Upper lobe of right lung (tissue), 1 donor: ENCODE measurements around the gene PDYN. TPM values are rescaled to one million over a fixed set of nuclear protein-coding genes. Genes with fewer than 3 reads are reported as not detected.
A peak's percentile ranks its signal among the peaks of the same experiment; 100 is the strongest.

ENCODE experiments used
- ATAC-seq: fragments of 200-7000 bp; cut with Tn5 transposase; one replicate; pipeline ENCODE4 v1.9.1; 2020; ENCODE audit warnings: mild to moderate bottlenecking, moderate library complexity
- DNase-seq: peaks from one replicate; pipeline ENCODE4 v3.0.0-alpha.2; 2020
- H3K27ac ChIP-seq: fragments of 200-600 bp; one replicate; pipeline ENCODE4 v1.8.0; 2022
- H3K27me3 ChIP-seq: fragments of 200-600 bp; one replicate; pipeline ENCODE4 v1.8.0; 2022; ENCODE audit warnings: mild to moderate bottlenecking
- H3K36me3 ChIP-seq: fragments of 200-600 bp; one replicate; pipeline ENCODE4 v1.8.0; 2022
- H3K4me1 ChIP-seq: fragments of 200-600 bp; one replicate; pipeline ENCODE4 v1.8.0; 2022
- H3K4me3 ChIP-seq: fragments of 200-600 bp; one replicate; pipeline ENCODE4 v1.8.0; 2022; ENCODE audit warnings: mild to moderate bottlenecking
- H3K9me3 ChIP-seq: fragments of 200-600 bp; one replicate; pipeline ENCODE4 v1.8.0; 2022
- intact Hi-C: fragments of 100-400 bp; cut with DNase I; formaldehyde crosslinking; loops from one replicate; pipeline ENCODE4 v1.11.0; 2022
- total RNA-seq: library from RNA; stranded (reverse); fragmentation: NEBNext Ultra II Directional; extraction: Animal tissue kit (Norgen Biotek cat#: 25700); gene quantifications from one replicate; pipeline ENCODE4 v1.2.1, GENCODE V29; 2021
- TF ChIP-seq, protein P1 (sequence below): fragments of 200-600 bp; IDR thresholded peaks from one replicate; pipeline ENCODE4 v1.8.0; 2022; ENCODE audit warnings: antibody characterized with exemption
- donor health status: DM: no; HTN: yes; CAD: no; lungs with severe emphysema.

PDYN gene
- total RNA-seq, 1 donor from 2014 or later = not detected

DNA sequence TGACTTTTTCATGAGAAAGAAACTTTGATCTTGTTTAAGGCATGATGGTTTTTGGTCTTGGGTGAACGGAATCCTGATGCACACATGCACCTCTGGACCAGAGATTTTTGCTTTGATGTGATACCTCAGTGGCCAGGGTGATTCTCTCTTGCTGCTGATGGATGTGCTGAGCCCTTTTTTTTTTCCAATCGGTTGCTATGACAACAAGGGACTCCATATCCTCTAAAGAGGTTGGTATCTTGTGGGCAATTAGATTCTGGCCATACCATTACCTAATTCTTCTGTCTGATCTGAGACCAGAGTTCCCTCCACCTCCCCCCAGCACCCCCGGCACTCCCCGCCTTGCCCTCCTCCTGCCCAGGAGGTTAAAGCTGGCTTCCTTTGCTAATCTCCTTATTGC is 24.9 kb downstream of the PDYN start:
- H3K27ac ChIP-seq = no peak overlapping the region
- DNase-seq (no peak), ATAC-seq (no peak)
- no peaks in the 10 kb centered on the region for H3K9me3 ChIP-seq
- no peak overlapping the region for H3K4me3 ChIP-seq
- TF ChIP-seq, protein P1, sequence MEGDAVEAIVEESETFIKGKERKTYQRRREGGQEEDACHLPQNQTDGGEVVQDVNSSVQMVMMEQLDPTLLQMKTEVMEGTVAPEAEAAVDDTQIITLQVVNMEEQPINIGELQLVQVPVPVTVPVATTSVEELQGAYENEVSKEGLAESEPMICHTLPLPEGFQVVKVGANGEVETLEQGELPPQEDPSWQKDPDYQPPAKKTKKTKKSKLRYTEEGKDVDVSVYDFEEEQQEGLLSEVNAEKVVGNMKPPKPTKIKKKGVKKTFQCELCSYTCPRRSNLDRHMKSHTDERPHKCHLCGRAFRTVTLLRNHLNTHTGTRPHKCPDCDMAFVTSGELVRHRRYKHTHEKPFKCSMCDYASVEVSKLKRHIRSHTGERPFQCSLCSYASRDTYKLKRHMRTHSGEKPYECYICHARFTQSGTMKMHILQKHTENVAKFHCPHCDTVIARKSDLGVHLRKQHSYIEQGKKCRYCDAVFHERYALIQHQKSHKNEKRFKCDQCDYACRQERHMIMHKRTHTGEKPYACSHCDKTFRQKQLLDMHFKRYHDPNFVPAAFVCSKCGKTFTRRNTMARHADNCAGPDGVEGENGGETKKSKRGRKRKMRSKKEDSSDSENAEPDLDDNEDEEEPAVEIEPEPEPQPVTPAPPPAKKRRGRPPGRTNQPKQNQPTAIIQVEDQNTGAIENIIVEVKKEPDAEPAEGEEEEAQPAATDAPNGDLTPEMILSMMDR = no peak
- H3K4me1 ChIP-seq = peaks cover 11% of the 10 kb centered on the region
- peaks cover 28% of the 10 kb centered on the region for H3K27me3 ChIP-seq
- no peaks in the 10 kb centered on the region for H3K36me3 ChIP-seq
- intact Hi-C loops = loop anchor here (10.0 kb wide), 1 partner anchor 206 kb away; no protein-coding TSS in a partner anchor

DNA sequence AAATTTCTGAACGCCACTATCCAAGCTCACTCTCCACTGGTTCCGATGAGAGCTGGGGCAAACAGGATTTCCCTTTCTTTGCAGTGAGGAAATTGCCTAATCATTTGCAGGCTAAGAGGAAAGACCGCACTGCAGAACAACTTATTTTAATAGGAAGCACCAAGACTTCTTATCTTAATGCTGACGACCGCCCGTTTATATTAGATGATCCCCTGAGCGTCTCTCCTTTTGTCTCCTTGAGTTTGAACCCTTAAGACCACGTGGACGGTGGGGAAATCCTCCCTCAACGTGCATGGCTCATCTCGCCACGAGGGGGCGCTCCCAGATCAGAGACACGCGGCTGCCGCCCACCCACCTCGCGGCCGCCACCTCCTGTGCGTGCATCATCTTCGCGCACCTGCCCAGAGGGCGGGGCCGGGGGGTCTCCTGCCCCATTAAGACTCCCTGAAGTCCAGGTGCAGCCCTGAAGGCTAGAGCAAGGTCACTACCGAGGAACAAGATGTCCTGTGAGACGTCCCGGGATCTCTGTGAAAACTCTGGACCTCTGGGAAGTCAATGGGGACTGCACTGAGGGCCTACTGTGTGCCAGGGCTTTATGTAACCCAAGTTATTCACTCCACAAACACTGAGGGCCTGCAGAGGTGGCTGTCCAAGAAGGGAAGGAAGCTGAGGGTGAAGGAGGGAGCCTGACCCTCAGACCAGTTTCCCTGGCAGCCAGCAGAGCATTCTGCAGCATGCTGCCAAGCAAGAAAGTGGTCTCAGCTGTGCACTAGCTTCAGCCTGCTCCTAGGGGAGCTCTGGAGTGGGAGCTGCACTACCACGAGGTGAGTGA is 28.1 kb downstream of the PDYN start:
- Histone ChIP-seq H3K4me1 (peaks cover 11% of the 10 kb centered on the region), H3K36me3 (no peaks in the 10 kb centered on the region), H3K4me3 (peak overlapping the region; percentile 17), H3K27ac (no peak overlapping the region), H3K27me3 (peaks cover 21% of the 10 kb centered on the region), H3K9me3 (no peaks in the 10 kb centered on the region)
- ATAC-seq (peak; percentile 86), DNase-seq (peak; percentile 86)
- TF ChIP-seq, protein P1 = peak; percentile 94
- intact Hi-C loops = loop anchor here (10.0 kb wide), 1 partner anchor 209 kb away; no protein-coding TSS in a partner anchor

DNA sequence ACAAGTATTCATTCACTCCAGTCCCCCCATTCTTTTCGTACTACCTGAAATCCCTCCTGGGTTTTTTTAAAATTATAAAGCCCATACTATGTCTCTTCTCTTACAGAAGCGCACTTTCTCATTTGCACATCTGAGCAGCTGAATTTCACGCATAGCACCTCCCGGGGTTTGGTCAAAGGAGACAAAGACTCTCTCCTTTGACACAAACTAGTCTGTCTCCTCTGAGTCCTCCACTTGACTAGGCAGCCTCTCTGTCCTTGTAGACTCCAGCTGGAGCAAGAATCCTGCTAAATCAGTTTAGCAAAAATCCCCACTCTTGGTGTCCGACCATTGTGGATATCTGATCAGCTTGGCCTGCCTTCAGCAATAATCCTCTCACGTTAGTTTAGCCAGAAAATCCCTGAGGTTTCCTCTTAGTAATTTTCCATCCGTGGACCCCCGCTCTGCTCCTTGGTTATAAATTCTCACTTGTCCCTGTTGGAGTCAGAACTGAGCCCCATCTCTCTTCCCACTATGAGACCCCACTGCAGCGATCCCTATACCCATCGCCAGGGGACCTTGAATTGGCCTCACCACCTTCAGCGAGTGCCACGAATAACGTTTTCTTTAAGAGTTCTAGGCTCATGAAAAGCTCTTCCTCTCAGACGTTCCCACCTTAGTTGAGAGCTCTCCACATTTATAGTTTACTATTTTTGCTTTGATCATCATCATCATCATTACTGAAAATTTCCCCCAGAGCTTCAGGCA is 29.0 kb downstream of the PDYN start:
- TF ChIP-seq, protein P1 = no peak
- Histone ChIP-seq H3K36me3 (no peaks in the 10 kb centered on the region), H3K4me3 (peak overlapping the region; percentile 17), H3K4me1 (peaks cover 11% of the 10 kb centered on the region), H3K9me3 (no peaks in the 10 kb centered on the region), H3K27me3 (peaks cover 19% of the 10 kb centered on the region), H3K27ac (no peak overlapping the region)
- intact Hi-C loops = loop anchor here (10.0 kb wide), 1 partner anchor 210 kb away; no protein-coding TSS in a partner anchor
- ATAC-seq (no peak), DNase-seq (no peak)

DNA sequence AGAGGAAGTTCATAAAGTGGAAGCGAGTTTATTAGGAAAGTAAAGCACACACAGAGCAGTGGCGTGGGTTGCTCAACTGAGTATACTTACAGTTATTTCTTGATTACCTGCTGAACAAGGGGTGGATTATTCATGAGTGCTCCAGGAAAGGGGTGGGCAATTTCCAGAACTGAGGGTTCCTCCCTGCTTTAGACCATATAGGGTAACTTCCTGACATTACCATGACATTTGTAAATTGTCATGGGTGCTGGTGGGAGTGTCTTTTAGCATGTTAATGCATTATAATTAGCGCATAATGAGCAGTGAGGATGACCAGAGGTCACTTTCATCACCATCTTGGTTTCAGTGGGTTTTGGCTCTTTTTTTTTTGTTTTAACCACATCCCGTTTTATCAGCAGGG is 29.8 kb downstream of the PDYN start:
- peak; percentile 32 for ATAC-seq
- H3K27ac ChIP-seq = no peak overlapping the region

DNA sequence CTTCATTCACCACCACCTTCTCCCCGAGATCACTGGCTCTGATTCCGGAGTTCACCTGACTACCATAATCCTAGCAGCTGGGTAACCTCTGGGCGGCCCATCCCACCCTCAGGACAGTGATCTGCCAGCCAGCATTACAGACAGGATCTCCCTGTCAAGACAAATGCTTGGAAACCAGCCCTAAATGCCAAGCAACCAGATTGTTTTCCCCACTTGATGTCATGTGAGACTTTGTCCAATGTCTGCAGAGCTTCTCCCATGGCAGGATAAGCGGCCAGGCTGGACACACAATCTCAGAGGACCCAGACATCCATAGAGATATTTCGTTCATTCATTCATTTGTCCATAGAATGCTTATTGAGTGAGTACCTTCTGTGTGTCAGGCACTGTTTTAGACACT is 32.5 kb downstream of the PDYN start:
- H3K27me3 ChIP-seq = peaks cover 19% of the 10 kb centered on the region
- ATAC-seq = no peak
- TF ChIP-seq, protein P1 = no peak
- H3K9me3 ChIP-seq = no peaks in the 10 kb centered on the region
- H3K27ac ChIP-seq = no peak overlapping the region
- no peaks in the 10 kb centered on the region for H3K36me3 ChIP-seq
- intact Hi-C loops = loop anchor here (10.0 kb wide), 1 partner anchor 213 kb away; no protein-coding TSS in a partner anchor
- no peak overlapping the region for H3K4me3 ChIP-seq
- DNase-seq = no peak
- peaks cover 11% of the 10 kb centered on the region for H3K4me1 ChIP-seq

More for the DNA sequence above, 29.8 kb downstream of the PDYN start:
- TF ChIP-seq, protein P1 = no peak
- peaks cover 15% of the 10 kb centered on the region for H3K27me3 ChIP-seq
- peaks cover 11% of the 10 kb centered on the region for H3K4me1 ChIP-seq
- intact Hi-C loops = loop anchor here (10.0 kb wide), 1 partner anchor 211 kb away; no protein-coding TSS in a partner anchor
- DNase-seq = no peak
- H3K36me3 ChIP-seq = no peaks in the 10 kb centered on the region
- no peak overlapping the region for H3K4me3 ChIP-seq
- H3K9me3 ChIP-seq = no peaks in the 10 kb centered on the region
